Measurements from ENCODE around the gene HABP2.

HABP2 gene

GRCh38 chr10:113552701-113553100 is at the start of gene HABP2:
Gene HABP2 (plus strand): TSS chr10:113553053. CDS start chr10:113553122, 69 bp downstream.
- DNase-seq = no peak

- DNase-seq = no peak
These were observed 48.9 kb upstream of the HABP2 start for GRCh38 chr10:113503930-113504329.

- DNase-seq = no peak
These were observed 48.4 kb upstream of the HABP2 start for GRCh38 chr10:113504423-113504822.

GRCh38 chr10:113506476-113506875 is 46.4 kb upstream of the HABP2 start:
- DNase-seq = no peak

GRCh38 chr10:113511419-113511818 is 41.4 kb upstream of the HABP2 start:
- no peak for DNase-seq

- no peak for DNase-seq
These were observed 37.7 kb upstream of the HABP2 start for GRCh38 chr10:113515161-113515560.

GRCh38 chr10:113515601-113516000 is 37.3 kb upstream of the HABP2 start:
- DNase-seq = no peak

GRCh38 chr10:113516061-113516460 is 36.8 kb upstream of the HABP2 start:
- no peak for DNase-seq

- no peak for DNase-seq
These were observed 35.5 kb upstream of the HABP2 start for GRCh38 chr10:113517165-113517900.

GRCh38 chr10:113517901-113518260 is 35.0 kb upstream of the HABP2 start:
- no peak for DNase-seq

- DNase-seq = no peak
These were observed 34.4 kb upstream of the HABP2 start for GRCh38 chr10:113518415-113518814.

GRCh38 chr10:113518816-113519591 is 33.8 kb upstream of the HABP2 start:
- no peak for DNase-seq

GRCh38 chr10:113519681-113520115 is 33.2 kb upstream of the HABP2 start:
- no peak for DNase-seq

GRCh38 chr10:113520261-113520660 is 32.6 kb upstream of the HABP2 start:
- DNase-seq = no peak

GRCh38 chr10:113520690-113521474 is 32.0 kb upstream of the HABP2 start:
- DNase-seq = no peak

GRCh38 chr10:113521475-113521795 is 31.4 kb upstream of the HABP2 start:
- no peak for DNase-seq

GRCh38 chr10:113522460-113522859 is 30.4 kb upstream of the HABP2 start:
- DNase-seq = no peak

GRCh38 chr10:113523071-113523470 is 29.8 kb upstream of the HABP2 start:
- DNase-seq = no peak

GRCh38 chr10:113523628-113524027 is 29.2 kb upstream of the HABP2 start:
- DNase-seq = no peak

GRCh38 chr10:113524120-113524519 is 28.7 kb upstream of the HABP2 start:
- no peak for DNase-seq

- DNase-seq = no peak
These were observed 28.0 kb upstream of the HABP2 start for GRCh38 chr10:113524539-113525490.

GRCh38 chr10:113525713-113526112 is 27.1 kb upstream of the HABP2 start:
- no peak for DNase-seq

Measured in NCI-H2171 (cell line).